ENCODE measurements around the gene ATP6V1G1. TPM values are rescaled to one million over a fixed set of nuclear protein-coding genes. Genes with fewer than 3 reads are reported as not detected.

The ATP6V1G1 gene, protein sequence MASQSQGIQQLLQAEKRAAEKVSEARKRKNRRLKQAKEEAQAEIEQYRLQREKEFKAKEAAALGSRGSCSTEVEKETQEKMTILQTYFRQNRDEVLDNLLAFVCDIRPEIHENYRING
- 100 to 1,000 TPM in 2 of 4 donors, 10 to 100 TPM in 2; 88.0 to 135 (median 113) TPM for total RNA-seq

DNA sequence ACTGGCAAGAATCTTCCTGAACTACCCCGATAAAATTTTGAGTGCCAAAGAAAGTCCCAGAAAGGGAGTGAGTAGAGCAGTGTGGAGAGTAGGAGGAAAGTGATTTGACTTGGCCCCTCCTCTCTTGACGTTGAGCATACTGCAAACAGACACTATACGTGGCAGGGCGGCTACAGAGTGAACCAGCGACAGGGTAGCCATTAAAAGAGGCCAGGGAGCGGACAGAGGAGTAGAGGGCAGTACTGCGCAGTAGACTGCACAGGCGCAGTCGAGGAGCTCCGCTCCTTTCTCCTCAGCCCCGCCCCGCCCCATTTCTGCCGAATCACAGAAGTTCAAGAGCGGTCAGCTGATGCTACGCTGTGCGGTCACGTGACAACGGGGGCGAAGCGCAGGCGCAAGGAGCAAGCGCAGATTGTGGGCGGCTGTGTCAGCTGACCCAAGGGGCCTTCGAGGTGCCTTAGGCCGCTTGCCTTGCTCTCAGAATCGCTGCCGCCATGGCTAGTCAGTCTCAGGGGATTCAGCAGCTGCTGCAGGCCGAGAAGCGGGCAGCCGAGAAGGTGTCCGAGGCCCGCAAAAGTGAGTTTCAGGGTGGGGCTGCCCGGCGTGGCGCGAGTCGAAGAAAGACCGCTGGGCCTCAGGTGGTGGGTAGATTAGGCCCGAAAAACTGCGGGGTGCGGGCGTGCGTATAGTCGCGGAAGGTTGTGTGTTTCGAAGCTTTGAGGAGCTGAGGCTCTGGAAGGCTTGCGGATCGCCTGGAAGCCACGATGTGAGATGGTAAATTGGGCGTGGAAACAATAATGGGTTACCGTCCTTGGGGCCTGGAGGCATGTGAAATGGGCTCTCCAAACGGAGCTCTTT, at the start of gene ATP6V1G1:
ATP6V1G1 (plus strand) TSS at position 425 of the 858 bp plus-strand sequence; CDS start at position 495, 70 bp downstream.
- intact Hi-C loops (cut with DNase I): loop anchor here (5.0 to 10.0 kb wide), 2 partner anchors 85 to 183 kb away; no protein-coding TSS in a partner anchor
- peak; percentile 100 for DNase-seq (ENCODE audit: extremely low spot score)
- Histone ChIP-seq H3K9me3 (no peaks in the 10 kb centered on the region), H3K4me3 (peak within 1 kb of the TSS; percentile 73 to 94 (median 83)), H3K27ac (replicated peaks in 1 of 4) (peak within 1 kb of the TSS; percentile 90 to 94 (median 94)), H3K27me3 (no peaks in the 10 kb centered on the region), H3K36me3 (peaks cover 0 to 3% (median 2%) of the 10 kb centered on the region in 4 donors), H3K4me1 (peaks cover 41 to 53% (median 52%) of the 10 kb centered on the region in 4 donors)
- TF ChIP-seq POLR2A (IDR thresholded peaks at IDR 0.05; ENCODE audit: low read depth) (peak; percentile 76), POLR2AphosphoS5 (IDR thresholded peaks at IDR 0.05) (peak; percentile 98), CTCF (IDR thresholded peaks at IDR 0.05) (peak in 1 of 3 experiments; percentile 13), EP300 (IDR thresholded peaks at IDR 0.05) (no peak)
- under 1% methylated on average over 26 of the region's 52 CpGs for WGBS

- H3K4me1 ChIP-seq: no peaks in the 10 kb centered on the region
- H3K27ac ChIP-seq (replicated peaks in 1 of 4): no peak overlapping the region
- intact Hi-C loops (cut with DNase I): no loop called here
- no peaks in the 10 kb centered on the region for H3K27me3 ChIP-seq
- H3K4me3 ChIP-seq: no peak overlapping the region
- no peaks in the 10 kb centered on the region for H3K36me3 ChIP-seq
- 37% methylated on average over 5 of the region's 5 CpGs for WGBS
- TF ChIP-seq POLR2AphosphoS5 (IDR thresholded peaks at IDR 0.05) (no peak), POLR2A (IDR thresholded peaks at IDR 0.05; ENCODE audit: low read depth) (no peak), CTCF (IDR thresholded peaks at IDR 0.05) (no peak), EP300 (IDR thresholded peaks at IDR 0.05) (no peak)
- H3K9me3 ChIP-seq: no peaks in the 10 kb centered on the region
- DNase-seq (ENCODE audit: extremely low spot score): no peak
Measured at GRCh38 chr9:114538241-114538640, 49.3 kb upstream of the ATP6V1G1 start.

- Histone ChIP-seq H3K36me3 (no peaks in the 10 kb centered on the region), H3K9me3 (no peaks in the 10 kb centered on the region), H3K27me3 (no peaks in the 10 kb centered on the region), H3K4me1 (no peaks in the 10 kb centered on the region), H3K4me3 (no peak overlapping the region), H3K27ac (replicated peaks in 1 of 4) (no peak overlapping the region)
- intact Hi-C loops (cut with DNase I): no loop called here
- 72% methylated on average over 9 of the region's 9 CpGs for WGBS
- DNase-seq (ENCODE audit: extremely low spot score): no peak
- TF ChIP-seq CTCF (IDR thresholded peaks at IDR 0.05): no peak
- no peak for TF ChIP-seq EP300 (IDR thresholded peaks at IDR 0.05)
- TF ChIP-seq POLR2A (IDR thresholded peaks at IDR 0.05; ENCODE audit: low read depth): no peak
- TF ChIP-seq POLR2AphosphoS5 (IDR thresholded peaks at IDR 0.05): no peak
Measured at GRCh38 chr9:114539701-114540380, 47.7 kb upstream of the ATP6V1G1 start.

GRCh38 chr9:114545055-114545454, 42.5 kb upstream of the ATP6V1G1 start:
- 68% methylated on average over 5 of the region's 5 CpGs for WGBS
- intact Hi-C loops (cut with DNase I): no loop called here
- H3K4me3 ChIP-seq: no peak overlapping the region
- no peak for TF ChIP-seq POLR2A (IDR thresholded peaks at IDR 0.05; ENCODE audit: low read depth)
- no peak for TF ChIP-seq CTCF (IDR thresholded peaks at IDR 0.05)
- TF ChIP-seq EP300 (IDR thresholded peaks at IDR 0.05): no peak
- TF ChIP-seq POLR2AphosphoS5 (IDR thresholded peaks at IDR 0.05): no peak
- H3K27ac ChIP-seq (replicated peaks in 1 of 4): no peak overlapping the region
- no peaks in the 10 kb centered on the region for H3K27me3 ChIP-seq
- H3K9me3 ChIP-seq: no peaks in the 10 kb centered on the region
- DNase-seq (ENCODE audit: extremely low spot score): no peak
- H3K4me1 ChIP-seq: no peaks in the 10 kb centered on the region
- no peaks in the 10 kb centered on the region for H3K36me3 ChIP-seq
